Activated naive CD8-positive, alpha-beta T cell treated with anti-CD3 and anti-CD28 coated beads for 36 hours (primary cell): ENCODE data around the gene PRELID3B. TPM values are rescaled to one million over a fixed set of nuclear protein-coding genes. Genes with fewer than 3 reads are reported as not detected.

Experiments used
- DNase-seq: peaks from one replicate; pipeline ENCODE4 v3.0.0; 2021
- H3K27ac Mint-ChIP-seq: one replicate; pipeline ENCODE4 v1.8.0; 2022; ENCODE audit warnings: mild to moderate bottlenecking, moderate library complexity, mixed read lengths
- H3K27me3 Mint-ChIP-seq: one replicate; pipeline ENCODE4 v1.8.0; 2022; ENCODE audit warnings: mild to moderate bottlenecking, mixed read lengths
- H3K36me3 Mint-ChIP-seq: one replicate; pipeline ENCODE4 v1.8.0; 2021; ENCODE audit warnings: mild to moderate bottlenecking, mixed read lengths
- H3K4me1 Mint-ChIP-seq: one replicate; pipeline ENCODE4 v1.8.0; 2021; ENCODE audit warnings: mixed read lengths
- H3K4me3 Mint-ChIP-seq: one replicate; pipeline ENCODE4 v1.8.0; 2022; ENCODE audit warnings: mild to moderate bottlenecking, moderate library complexity, mixed read lengths
- H3K9me3 Mint-ChIP-seq: one replicate; pipeline ENCODE4 v1.8.0; 2022; ENCODE audit warnings: mixed read lengths
- total RNA-seq, 2 experiments: library from RNA; stranded (reverse); gene quantifications; one replicate each; pipeline ENCODE4 v1.2.3, GENCODE V29; 2021

The PRELID3B gene
- total RNA-seq, 2 experiments from 2014 or later, result 131 to 143 TPM

GRCh38 chr20:59025511-59025910 lies 17.1 kb downstream of the PRELID3B start:
- Mint-ChIP-seq H3K36me3 (peaks cover 44% of the 10 kb centered on the region), H3K9me3 (no peaks in the 10 kb centered on the region), H3K4me3 (no peak overlapping the region), H3K27me3 (no peaks in the 10 kb centered on the region), H3K27ac (peak overlapping the region; percentile 39), H3K4me1 (peaks cover 47% of the 10 kb centered on the region)
- no peak for DNase-seq

DNA sequence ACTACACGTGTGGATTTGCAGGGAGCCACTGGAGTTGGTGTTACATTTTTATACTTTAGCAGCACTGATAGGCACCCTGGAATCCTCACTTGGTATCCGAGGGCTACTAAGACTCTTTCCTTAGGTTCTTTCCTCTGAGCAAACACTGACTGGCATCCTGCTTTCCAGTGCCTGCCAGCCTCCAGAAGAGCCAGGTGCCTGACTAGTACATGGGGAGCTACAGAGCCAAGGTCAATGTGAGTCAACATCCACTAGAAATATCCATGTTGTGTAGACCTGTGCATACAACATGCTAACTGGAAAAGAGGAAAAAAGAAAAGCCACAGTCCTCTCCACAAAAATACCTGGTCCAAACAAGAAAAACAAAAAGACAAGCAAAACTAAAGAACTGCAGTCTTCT lies 17.5 kb downstream of the PRELID3B start:
- Mint-ChIP-seq H3K27ac (no peak overlapping the region), H3K4me3 (no peak overlapping the region), H3K36me3 (peaks cover 40% of the 10 kb centered on the region), H3K27me3 (no peaks in the 10 kb centered on the region), H3K9me3 (no peaks in the 10 kb centered on the region), H3K4me1 (peaks cover 43% of the 10 kb centered on the region)
- DNase-seq, result no peak

GRCh38 chr20:59024111-59024530 lies 18.5 kb downstream of the PRELID3B start:
- Mint-ChIP-seq H3K9me3 (no peaks in the 10 kb centered on the region), H3K36me3 (peaks cover 33% of the 10 kb centered on the region), H3K27me3 (no peaks in the 10 kb centered on the region), H3K4me3 (no peak overlapping the region), H3K4me1 (peaks cover 34% of the 10 kb centered on the region), H3K27ac (no peak overlapping the region)
- DNase-seq, result no peak

GRCh38 chr20:59023616-59024015 lies 19.0 kb downstream of the PRELID3B start:
- no peak for DNase-seq
- Mint-ChIP-seq H3K27me3 (no peaks in the 10 kb centered on the region), H3K36me3 (peaks cover 28% of the 10 kb centered on the region), H3K27ac (no peak overlapping the region), H3K4me3 (no peak overlapping the region), H3K4me1 (peaks cover 29% of the 10 kb centered on the region), H3K9me3 (no peaks in the 10 kb centered on the region)

DNA sequence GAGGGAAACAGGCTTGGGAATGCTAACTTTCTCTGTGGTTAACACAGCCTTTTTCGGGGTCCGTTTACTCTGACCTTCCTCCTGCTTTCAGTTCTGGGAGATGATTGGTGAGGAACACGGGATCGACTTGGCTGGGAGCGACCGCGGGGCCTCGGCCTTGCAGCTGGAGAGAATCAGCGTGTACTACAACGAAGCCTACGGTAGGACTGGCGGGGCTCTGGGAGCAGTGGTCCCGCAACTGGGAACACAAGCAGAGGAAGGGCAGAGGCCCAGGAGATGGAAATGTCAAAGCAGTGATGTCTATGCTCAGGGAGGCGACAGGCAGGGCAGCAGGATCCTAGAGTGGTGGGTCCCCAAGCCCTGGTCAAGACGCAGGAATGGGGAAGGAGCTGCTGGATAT lies 19.8 kb downstream of the PRELID3B start:
- Mint-ChIP-seq H3K36me3 (peaks cover 22% of the 10 kb centered on the region), H3K9me3 (no peaks in the 10 kb centered on the region), H3K4me3 (no peak overlapping the region), H3K27ac (no peak overlapping the region), H3K4me1 (peaks cover 21% of the 10 kb centered on the region), H3K27me3 (no peaks in the 10 kb centered on the region)
- DNase-seq, result no peak

GRCh38 chr20:59020938-59021551 lies 21.5 kb downstream of the PRELID3B start:
- Mint-ChIP-seq H3K9me3 (no peaks in the 10 kb centered on the region), H3K4me1 (peaks cover 21% of the 10 kb centered on the region), H3K27ac (no peak overlapping the region), H3K27me3 (no peaks in the 10 kb centered on the region), H3K4me3 (no peak overlapping the region), H3K36me3 (peaks cover 10% of the 10 kb centered on the region)
- DNase-seq, result no peak

GRCh38 chr20:59019217-59019616 lies 23.4 kb downstream of the PRELID3B start, which contains the start of gene TUBB1:
Gene TUBB1 (plus strand): TSS chr20:59019429. CDS start chr20:59019523, 94 bp downstream.
- peak within 1 kb of the TSS; percentile 38 for H3K27ac Mint-ChIP-seq
- H3K36me3 Mint-ChIP-seq, result peaks cover 9% of the 10 kb centered on the region
- no peaks in the 10 kb centered on the region for H3K9me3 Mint-ChIP-seq
- no peaks in the 10 kb centered on the region for H3K27me3 Mint-ChIP-seq
- no peak for DNase-seq
- H3K4me1 Mint-ChIP-seq, result peaks cover 25% of the 10 kb centered on the region
- no peak within 1 kb of the TSS for H3K4me3 Mint-ChIP-seq

DNA sequence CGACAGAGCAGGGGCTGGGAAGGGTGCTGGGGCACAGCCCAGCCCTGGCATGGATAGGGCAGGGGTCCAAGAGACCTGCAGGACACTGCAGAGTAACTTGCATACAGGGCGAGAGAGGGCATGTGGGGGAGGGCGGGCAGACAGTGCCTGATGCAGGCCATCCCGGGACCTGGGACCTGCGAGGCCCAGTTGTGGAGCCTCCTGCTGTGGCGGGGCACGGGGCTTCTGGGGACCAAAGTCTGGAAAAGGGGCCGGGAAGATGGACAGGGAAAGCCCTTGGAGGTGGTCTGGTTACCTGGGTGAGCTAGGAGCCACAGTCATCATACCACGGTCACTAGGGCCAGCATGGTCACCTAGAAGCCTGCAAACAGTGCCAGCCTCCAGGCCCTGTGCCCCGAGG lies 23.8 kb downstream of the PRELID3B start:
- peak overlapping the region; percentile 38 for H3K27ac Mint-ChIP-seq
- no peaks in the 10 kb centered on the region for H3K27me3 Mint-ChIP-seq
- peaks cover 29% of the 10 kb centered on the region for H3K4me1 Mint-ChIP-seq
- no peak overlapping the region for H3K4me3 Mint-ChIP-seq
- H3K9me3 Mint-ChIP-seq, result no peaks in the 10 kb centered on the region
- H3K36me3 Mint-ChIP-seq, result peaks cover 6% of the 10 kb centered on the region
- DNase-seq, result no peak

DNA sequence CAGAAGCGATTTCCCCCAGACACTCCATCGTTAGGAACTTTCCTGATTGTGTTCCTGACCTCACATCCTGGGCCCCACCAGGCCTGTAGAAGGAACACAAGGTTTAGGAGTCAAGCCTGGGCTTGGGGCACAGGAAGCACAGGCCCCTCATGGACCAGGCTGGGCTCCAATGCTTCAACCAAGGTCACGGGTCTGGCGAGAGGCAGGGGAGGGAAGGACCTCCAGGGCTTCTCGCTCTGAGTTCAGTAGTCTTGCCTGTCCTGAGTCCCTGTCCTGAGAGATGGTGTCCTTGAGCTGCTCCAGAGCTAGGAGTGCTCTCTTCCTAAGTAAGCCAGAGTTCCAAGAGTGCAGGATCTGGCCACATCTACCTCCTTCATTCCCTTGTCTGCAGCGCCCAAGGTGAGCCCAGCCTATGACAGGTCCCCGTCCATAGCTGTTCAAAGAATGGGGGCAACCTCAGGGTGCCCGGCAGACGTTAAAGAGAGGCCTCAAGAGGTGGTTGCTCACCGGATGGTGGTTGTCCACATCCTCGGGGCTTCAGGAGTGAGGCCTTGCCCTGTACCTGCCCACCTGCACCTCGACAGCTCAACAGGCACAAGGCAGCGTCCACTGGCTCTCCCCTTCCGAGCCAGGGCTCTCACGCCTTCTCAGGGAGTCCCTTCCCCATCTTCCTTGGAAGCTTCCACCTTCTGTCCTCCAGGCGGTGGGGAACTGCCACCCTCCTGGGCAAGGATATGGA lies 24.9 kb downstream of the PRELID3B start:
- H3K4me3 Mint-ChIP-seq, result no peak overlapping the region
- DNase-seq, result no peak
- no peak overlapping the region for H3K27ac Mint-ChIP-seq
- H3K9me3 Mint-ChIP-seq, result no peaks in the 10 kb centered on the region
- no peaks in the 10 kb centered on the region for H3K27me3 Mint-ChIP-seq
- peaks cover 5% of the 10 kb centered on the region for H3K36me3 Mint-ChIP-seq
- peaks cover 30% of the 10 kb centered on the region for H3K4me1 Mint-ChIP-seq

DNA sequence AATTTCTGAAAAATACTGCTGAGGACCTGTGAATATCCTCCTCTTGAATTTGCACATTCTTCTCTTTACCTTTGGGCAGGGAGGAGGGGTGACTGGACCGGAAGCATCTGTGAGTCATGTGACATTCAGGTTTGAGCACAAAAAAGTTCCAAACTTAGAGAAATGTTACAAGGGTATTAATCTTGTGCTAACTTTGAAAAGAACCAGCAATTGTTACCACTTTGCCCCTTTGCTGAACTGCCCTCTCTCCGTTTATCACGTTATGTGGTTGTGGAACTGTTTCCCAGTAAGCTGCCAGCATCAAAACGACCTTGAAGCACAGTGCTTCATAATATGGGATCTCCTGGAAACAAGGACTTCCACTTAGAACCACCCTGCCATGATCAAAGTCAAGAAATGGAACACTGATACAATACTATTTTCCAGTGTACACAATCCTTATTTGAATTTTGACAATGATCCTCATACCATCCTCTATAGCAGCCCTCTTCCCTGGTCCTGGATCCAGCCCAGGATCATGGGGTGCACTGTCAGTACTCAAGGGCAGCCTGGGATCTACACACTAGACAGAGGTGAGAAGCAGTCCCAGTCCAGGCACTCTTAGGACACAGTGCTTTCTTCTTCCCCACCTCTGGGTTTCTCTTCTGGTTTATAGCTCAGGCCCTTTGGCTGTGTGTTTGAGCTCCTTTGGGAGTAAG lies 25.6 kb downstream of the PRELID3B start:
- Mint-ChIP-seq H3K27ac (no peak overlapping the region), H3K4me3 (no peak overlapping the region), H3K4me1 (peaks cover 28% of the 10 kb centered on the region), H3K27me3 (no peaks in the 10 kb centered on the region), H3K36me3 (no peaks in the 10 kb centered on the region), H3K9me3 (no peaks in the 10 kb centered on the region)
- no peak for DNase-seq

DNA sequence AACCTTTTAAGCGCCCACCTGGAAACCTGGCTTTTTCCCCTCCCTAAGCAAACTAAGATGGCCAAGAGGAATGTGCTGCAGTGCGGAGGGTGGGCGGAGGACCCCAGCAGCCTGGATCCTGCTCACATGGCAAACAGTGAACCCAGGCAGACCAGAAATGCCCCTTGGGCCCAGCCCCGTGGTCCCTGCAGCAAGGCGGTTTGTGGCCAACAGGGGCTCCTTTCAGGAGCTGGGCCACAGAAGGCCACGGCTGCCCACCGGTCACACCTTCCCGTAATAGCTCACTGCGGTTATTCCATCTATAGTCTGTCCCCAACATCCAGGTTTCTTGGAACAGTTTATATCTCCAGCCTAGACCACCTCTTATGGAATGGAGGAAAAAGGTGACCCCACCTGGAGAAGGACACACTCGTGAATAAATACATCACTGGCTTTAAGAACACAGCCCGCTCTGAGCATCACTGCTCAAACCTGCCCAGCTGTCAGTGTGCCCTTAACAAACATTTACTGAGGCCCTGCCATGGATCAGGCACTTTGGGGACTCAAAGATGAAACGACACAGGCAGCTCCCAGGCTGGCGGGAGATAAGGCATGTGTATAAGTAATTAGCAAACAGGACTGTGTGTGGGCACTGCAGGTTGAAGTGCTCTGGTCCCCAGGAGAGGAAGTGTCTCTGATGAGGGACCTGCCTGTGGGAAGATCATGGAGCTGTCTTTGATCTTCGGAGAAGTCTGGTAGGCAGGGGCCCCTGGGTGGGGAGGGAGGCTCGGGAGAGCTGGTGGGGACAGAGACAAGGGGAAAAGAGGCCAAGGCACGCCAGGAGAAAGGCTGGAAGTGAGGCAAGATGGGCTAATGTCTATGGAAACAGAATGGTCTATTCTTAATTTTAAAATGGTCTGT lies 26.5 kb downstream of the PRELID3B start:
- Mint-ChIP-seq H3K9me3 (no peaks in the 10 kb centered on the region), H3K27ac (peak overlapping the region; percentile 26), H3K4me3 (no peak overlapping the region), H3K36me3 (no peaks in the 10 kb centered on the region), H3K4me1 (peaks cover 34% of the 10 kb centered on the region), H3K27me3 (no peaks in the 10 kb centered on the region)
- DNase-seq, result no peak

GRCh38 chr20:59015411-59015810 lies 27.2 kb downstream of the PRELID3B start:
- DNase-seq, result no peak
- Mint-ChIP-seq H3K27ac (no peak overlapping the region), H3K36me3 (no peaks in the 10 kb centered on the region), H3K27me3 (no peaks in the 10 kb centered on the region), H3K9me3 (no peaks in the 10 kb centered on the region), H3K4me3 (no peak overlapping the region), H3K4me1 (peaks cover 30% of the 10 kb centered on the region)

DNA sequence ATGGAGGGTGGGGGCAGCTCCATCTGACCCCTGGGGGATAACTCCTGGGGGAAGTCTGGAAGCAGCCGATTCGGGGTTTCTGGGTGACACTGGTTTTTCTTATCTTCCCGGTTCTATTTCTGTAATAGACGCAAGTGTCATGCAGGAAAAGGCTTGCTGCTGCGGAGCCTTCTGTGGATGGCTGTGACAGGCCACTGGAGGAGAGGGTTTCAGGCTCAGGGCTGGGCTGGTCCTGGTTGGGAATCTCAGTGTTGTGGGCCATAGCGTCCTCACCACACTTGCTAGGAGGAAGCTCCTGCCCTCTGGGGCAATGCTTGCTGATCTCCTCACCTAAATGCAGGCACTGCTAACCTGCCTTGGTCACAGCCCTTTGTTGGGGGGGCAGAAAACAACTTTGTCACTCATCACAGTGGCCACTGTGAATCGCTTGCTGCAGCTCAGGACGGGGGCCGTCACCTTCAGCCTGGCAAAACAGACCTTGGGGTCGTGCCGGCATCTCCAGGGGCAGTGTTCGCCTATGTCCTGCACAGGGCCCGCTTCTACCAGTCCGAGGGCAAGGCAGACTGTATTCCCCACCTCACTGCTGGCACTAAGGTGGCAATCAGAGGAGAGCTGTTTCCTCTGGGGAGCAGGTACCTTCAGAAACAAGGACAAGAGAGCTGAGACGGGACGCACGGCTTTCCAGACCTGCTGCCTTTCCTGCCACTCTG lies 27.8 kb downstream of the PRELID3B start:
- no peak for DNase-seq
- Mint-ChIP-seq H3K4me1 (peaks cover 30% of the 10 kb centered on the region), H3K36me3 (no peaks in the 10 kb centered on the region), H3K27ac (no peak overlapping the region), H3K4me3 (no peak overlapping the region), H3K27me3 (no peaks in the 10 kb centered on the region), H3K9me3 (no peaks in the 10 kb centered on the region)

GRCh38 chr20:59013959-59014608 lies 28.5 kb downstream of the PRELID3B start:
- DNase-seq, result no peak
- Mint-ChIP-seq H3K36me3 (no peaks in the 10 kb centered on the region), H3K9me3 (no peaks in the 10 kb centered on the region), H3K27me3 (no peaks in the 10 kb centered on the region), H3K4me3 (no peak overlapping the region), H3K27ac (peak overlapping the region; percentile 23), H3K4me1 (peaks cover 30% of the 10 kb centered on the region)
